Cerebellar cortex (tissue), 1 donor: ENCODE data around the gene RALBP1.

Experiments
- DNase-seq: peaks from one replicate; pipeline ENCODE4 v3.0.0-alpha.2; 2015; ENCODE audit warnings: low spot score

RALBP1 gene

GRCh38 chr18:9507565-9508088 lies 32.3 kb downstream of the RALBP1 start:
- DNase-seq = no peak

GRCh38 chr18:9508446-9509025 lies 33.2 kb downstream of the RALBP1 start:
- DNase-seq = no peak

GRCh38 chr18:9513971-9514512 lies 38.7 kb downstream of the RALBP1 start:
- DNase-seq = no peak

GRCh38 chr18:9516437-9517064 lies 41.2 kb downstream of the RALBP1 start:
- peak; percentile 58 for DNase-seq

GRCh38 chr18:9517869-9518268 lies 42.6 kb downstream of the RALBP1 start:
- DNase-seq = no peak

DNA sequence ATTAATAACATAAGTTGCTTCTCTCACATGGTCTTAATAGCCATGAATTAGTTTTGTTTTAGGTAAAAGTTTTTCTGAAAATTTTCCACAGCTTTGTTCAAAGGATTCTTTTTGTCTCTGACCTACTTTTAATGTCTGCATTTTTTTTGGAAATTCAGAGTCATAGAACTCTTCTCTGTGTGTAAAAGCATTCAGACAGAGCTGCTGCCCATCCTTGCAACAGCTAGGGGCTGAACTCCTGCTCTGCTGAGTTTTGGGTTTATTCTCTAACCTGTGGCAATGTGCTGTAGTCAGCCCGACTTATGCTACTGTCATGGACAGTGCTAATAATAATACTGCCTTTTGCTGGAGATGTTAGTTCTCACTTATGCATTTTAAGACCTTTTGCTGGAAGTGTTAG lies 44.1 kb downstream of the RALBP1 start:
- peak; percentile 18 for DNase-seq

- no peak for DNase-seq
Observed at GRCh38 chr18:9520666-9521065, 45.4 kb downstream of the RALBP1 start.

GRCh38 chr18:9521770-9522169 lies 46.5 kb downstream of the RALBP1 start:
- no peak for DNase-seq

DNA sequence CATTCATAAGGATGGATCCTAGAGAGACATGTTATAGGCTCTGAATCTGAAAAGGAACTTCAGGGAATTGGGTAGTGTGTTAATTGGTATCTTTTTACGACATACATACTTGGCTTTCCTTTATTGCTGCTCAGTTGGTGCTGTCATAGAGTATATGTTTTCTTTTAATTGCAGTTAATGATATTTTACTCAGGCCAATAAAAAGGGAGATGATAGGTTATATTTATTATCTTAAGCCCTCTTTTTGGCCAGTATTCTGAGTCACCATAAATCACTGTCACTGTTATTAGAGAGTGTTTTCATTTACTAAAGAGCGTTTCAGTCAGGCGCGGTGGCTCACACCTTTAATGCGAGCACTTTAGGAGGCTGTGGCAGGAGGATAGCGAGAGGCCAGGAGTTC lies 47.6 kb downstream of the RALBP1 start:
- no peak for DNase-seq

DNA sequence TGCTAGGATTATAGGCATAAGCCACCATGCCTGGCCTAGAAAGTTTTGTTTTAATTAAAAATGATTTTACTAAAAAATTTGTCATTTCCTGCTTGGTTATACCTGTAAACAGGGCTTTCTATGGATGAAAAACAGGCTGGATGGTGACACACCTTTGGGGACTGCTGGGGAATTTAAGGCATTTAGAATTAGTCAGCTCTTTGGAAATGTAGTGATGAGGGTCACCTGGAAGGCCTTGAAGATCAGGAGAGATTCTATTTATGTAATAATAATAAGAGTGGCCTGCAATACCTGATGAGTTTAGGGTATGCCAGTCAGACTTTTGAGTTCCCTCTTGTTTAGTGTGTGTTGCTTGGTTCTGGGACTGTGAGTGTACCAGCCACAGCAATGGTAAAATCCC lies 51.1 kb downstream of the RALBP1 start:
- no peak for DNase-seq

DNA sequence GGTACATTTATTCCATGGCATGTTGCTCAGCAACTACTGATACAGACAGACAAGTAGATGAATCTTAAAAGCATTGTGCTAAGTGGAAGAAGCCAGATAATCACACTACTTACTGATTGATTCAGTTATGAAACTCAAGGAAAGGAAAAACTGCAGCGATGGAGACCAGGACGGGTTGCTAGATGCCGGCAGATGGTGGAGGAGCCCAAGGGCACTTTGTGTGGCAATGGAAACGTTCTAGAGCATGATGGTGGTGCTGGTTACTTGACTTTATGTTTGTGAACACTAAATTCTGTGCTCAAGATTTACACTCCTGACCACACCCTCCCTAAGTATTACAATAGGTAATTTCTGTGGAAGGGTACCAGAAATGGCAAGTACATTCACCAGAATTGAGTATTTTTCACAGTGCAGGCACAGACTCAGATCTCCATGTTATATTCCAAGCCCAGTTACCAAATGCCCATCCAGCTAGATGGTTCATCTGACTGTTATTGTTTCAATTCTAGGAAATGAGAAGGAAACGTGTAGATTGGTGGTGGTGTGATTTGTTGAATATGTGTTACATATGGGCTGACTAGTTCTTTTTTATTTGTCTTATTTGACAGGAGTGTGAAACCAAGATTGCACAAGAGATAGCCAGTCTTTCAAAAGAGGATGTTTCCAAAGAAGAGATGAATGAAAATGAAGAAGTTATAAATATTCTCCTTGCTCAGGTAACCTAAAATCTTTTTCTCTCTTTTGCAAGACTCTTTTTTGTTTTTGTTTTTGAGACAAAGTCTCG lies 55.1 kb downstream of the RALBP1 start:
- no peak for DNase-seq

DNA sequence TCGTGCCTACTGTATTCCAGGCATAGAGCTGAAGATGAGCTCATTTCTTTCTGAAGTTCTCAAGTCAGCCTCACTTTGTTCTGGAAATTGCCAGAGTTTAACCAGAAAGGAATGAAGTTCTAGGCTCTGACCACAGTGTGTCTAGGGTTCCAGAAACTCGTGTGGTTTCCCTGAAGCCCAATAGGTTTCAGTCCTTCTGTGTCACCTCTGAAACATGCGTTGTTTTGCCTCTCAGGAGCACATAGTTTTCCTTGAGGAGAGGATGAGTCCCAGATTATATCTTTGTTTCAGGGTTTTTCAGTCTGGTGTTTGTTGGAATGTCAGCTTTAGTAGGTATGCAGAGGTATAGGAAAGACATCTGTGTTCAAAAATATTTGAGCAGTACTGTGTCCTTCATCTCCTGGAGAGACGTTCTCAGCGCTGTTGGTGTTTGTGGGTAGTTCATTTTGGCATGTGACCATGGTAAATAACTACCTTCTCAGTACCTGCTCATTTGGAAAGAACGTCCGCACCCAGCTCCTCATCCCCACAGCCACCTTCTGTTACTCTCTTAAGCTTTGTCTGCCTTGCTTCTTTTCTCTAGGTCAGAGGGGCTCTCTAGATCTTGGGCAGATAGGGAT lies 56.6 kb downstream of the RALBP1 start:
- DNase-seq = no peak

- no peak for DNase-seq
Observed at GRCh38 chr18:9534844-9535243, 59.5 kb downstream of the RALBP1 start.

DNA sequence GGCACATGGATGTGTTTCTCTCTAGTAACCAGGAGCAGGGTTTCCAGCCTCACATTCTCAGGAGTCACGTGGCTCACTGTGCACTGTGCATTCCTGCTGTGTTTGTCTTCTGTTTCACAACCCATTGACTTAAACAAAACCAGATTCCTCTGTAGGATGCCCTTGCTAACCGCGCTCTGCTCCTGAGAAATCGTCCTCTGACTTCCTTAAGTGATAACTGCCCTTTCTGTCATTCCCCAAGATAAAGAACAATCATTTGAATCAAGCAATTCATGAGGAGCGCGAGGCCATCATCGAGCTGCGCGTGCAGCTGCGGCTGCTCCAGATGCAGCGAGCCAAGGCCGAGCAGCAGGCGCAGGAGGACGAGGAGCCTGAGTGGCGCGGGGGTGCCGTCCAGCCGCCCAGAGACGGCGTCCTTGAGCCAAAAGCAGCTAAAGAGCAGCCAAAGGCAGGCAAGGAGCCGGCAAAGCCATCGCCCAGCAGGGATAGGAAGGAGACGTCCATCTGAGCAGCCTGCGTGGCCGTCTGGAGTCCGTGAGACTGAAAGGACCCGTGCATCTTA lies 60.2 kb downstream of the RALBP1 start:
- DNase-seq = peak; percentile 46

- no peak for DNase-seq
Observed at GRCh38 chr18:9536354-9537152, 61.2 kb downstream of the RALBP1 start.

- DNase-seq = no peak
Observed at GRCh38 chr18:9537677-9538076, 62.4 kb downstream of the RALBP1 start.

DNA sequence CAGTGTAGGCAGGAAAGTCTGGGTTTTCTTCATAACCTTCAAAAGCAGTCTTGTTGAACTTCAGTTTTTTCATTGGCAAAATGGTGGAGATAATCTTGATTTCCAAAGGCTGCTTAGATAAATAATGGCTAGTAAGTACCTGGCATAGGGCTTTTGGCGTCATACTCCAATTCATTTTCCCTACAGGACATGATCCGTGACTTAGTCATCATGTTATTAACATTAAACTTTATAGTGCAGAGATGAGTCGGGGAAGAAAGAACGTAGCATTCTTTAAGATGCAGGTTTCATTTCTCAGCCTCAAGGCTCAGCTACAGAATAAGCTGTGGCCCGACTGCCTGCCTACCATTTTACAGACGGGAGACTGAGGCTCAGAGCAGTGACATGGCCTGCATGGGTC lies 64.0 kb downstream of the RALBP1 start:
- no peak for DNase-seq

DNA sequence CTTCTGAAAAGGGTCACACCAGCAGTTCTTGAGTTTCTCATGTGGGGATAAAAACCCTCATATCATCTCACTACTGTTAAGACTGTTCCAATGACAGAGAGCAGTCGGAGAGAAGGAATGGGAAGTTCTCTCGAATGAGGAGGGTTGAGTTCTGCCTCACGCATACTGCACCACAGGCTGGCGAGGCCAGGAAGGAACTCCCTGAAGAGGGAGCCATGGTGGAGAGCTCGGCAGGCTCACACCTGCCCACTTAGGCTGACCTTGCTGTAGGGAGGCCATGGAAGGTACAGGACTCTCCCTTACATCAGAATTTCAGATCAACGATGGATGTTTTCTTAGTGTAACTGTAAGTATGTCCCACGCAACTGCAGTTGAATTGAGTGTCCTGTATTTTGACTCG lies 64.6 kb downstream of the RALBP1 start:
- DNase-seq = no peak

DNA sequence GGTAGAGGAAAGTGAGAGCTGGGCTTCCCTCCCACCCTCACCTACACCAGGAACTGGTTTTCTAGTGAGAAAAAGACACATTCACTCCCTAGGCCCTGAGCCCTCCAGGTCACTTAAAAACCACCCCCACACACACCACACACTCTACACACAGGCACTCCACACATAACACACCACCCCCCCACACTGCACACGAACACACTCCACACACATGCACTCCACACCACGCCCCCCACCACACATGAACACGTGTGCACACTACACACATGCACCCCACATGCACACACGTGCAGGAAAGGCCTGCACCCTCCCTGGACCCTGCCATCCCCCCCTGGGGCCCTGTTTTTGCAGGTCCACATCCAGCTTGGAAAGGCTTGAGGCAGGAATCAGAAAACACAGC lies 67.6 kb downstream of the RALBP1 start:
- no peak for DNase-seq

GRCh38 chr18:9545029-9545428 lies 69.7 kb downstream of the RALBP1 start:
- DNase-seq = no peak

DNA sequence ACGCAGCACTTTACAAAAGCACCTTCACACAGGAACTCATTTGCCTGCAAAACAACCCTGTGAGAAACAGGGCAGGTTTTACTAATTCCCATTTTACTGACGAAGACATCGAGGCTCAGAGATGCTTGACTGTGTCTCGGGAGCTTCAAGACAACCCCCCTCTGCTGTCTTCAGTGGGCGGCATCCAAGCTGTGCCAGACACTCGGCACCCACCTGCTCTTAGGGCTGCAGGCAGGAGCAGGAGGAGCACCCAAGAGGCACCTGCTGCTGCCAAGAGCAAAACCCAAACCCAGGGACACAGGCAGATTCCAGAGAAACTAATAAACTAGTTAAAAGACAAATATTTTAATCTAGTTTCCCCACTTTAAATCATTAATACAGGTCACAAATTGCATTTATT lies 71.2 kb downstream of the RALBP1 start:
- no peak for DNase-seq
